ENCODE measurements around the gene PLA2G4B.

GRCh38 chr15:41811432-41812195 is 27.0 kb upstream of the PLA2G4B start:
- TF ChIP-seq CTCF (IDR thresholded peaks at IDR 0.05 in 2 of 3, conservative IDR thresholded peaks at IDR 0.05 in 1 of 3; ENCODE audit: control insufficient read depth in 2 of 3, extremely low read depth in 1 of 3, insufficient read depth in 1 of 3, low read depth in 3 of 3, low read length in 3 of 3) (peak; percentile 90 to 94 (median 92)), MXI1 (IDR thresholded peaks at IDR 0.05; ENCODE audit: low read depth, low read length) (no peak), SUZ12 (IDR thresholded peaks at IDR 0.05; ENCODE audit: unreplicated experiment) (no peak), MYC (IDR thresholded peaks at IDR 0.05; ENCODE audit: insufficient read depth, insufficient read length, insufficient replicate concordance, low read length, severe bottlenecking) (no peak), PRDM15 (CRISPR knock-in tag; IDR thresholded peaks at IDR 0.05) (no peak), KLF5 (IDR thresholded peaks at IDR 0.05; ENCODE audit: partially characterized antibody) (no peak)

Data from GM12878 (cell line).